Mesothelial cell of epicardium (in vitro differentiated cells): ENCODE results near the gene PDE7B. TPM values are rescaled to one million over a fixed set of nuclear protein-coding genes. Genes with fewer than 3 reads are reported as not detected.

Experiments
- DNase-seq, 2 experiments: peaks; one replicate each; pipeline ENCODE4 v3.0.0; 2021; ENCODE audit warnings: low spot score in 2 of 2; ENCODE audit not compliant: unreplicated experiment in 2 of 2
- H3K27ac Mint-ChIP-seq: 2 replicates; pipeline ENCODE4 v1.8.0; 2021; ENCODE audit warnings: mixed read lengths
- H3K27me3 Mint-ChIP-seq: 2 replicates; pipeline ENCODE4 v1.8.0; 2021; ENCODE audit warnings: low read depth, mixed read lengths
- H3K36me3 Mint-ChIP-seq: 2 replicates; pipeline ENCODE4 v1.8.0; 2021; ENCODE audit warnings: mixed read lengths
- H3K4me1 Mint-ChIP-seq: 2 replicates; pipeline ENCODE4 v1.8.0; 2021; ENCODE audit warnings: mixed read lengths
- H3K4me3 Mint-ChIP-seq: 2 replicates; pipeline ENCODE4 v1.8.0; 2021; ENCODE audit warnings: mild to moderate bottlenecking, moderate library complexity, mixed read lengths
- H3K9me3 Mint-ChIP-seq: 2 replicates; pipeline ENCODE4 v1.8.0; 2021; ENCODE audit warnings: mixed read lengths
- total RNA-seq: library from RNA; stranded (reverse); gene quantifications from 3 replicates; pipeline ENCODE4 v1.2.1, GENCODE V29; 2021
- TF ChIP-seq, protein P1 (sequence below): fragments of 200-600 bp; sonication (generic); IDR thresholded peaks from one replicate; pipeline ENCODE4 v1.5.0; 2021; ENCODE audit warnings: antibody characterized with exemption; ENCODE audit not compliant: unreplicated experiment

The PDE7B gene
- total RNA-seq, 1 donor from 2014 or later = 18.2 TPM

DNA sequence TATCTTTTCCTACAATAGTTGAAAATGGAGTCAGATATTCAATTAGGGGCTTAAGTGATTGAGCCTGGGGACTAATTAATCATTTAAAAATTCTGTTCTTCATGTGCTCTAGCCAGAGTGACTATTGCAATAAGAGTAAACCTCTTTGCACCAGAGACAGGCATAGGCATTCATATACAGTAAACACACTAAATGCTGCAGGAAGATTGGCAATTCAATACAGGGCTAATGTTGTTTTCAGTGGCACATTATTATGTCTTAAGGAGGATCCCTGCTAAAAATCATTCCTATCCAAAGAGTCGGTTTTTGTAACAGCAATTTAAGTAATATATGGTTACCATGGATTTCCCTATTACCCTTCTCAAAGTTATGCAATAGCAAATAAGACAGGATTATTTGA, 1.2 kb downstream of the PDE7B start:
- peaks cover 29% of the 10 kb centered on the region for H3K4me1 Mint-ChIP-seq
- peak overlapping the region; percentile 64 for H3K4me3 Mint-ChIP-seq
- TF ChIP-seq, protein P1, sequence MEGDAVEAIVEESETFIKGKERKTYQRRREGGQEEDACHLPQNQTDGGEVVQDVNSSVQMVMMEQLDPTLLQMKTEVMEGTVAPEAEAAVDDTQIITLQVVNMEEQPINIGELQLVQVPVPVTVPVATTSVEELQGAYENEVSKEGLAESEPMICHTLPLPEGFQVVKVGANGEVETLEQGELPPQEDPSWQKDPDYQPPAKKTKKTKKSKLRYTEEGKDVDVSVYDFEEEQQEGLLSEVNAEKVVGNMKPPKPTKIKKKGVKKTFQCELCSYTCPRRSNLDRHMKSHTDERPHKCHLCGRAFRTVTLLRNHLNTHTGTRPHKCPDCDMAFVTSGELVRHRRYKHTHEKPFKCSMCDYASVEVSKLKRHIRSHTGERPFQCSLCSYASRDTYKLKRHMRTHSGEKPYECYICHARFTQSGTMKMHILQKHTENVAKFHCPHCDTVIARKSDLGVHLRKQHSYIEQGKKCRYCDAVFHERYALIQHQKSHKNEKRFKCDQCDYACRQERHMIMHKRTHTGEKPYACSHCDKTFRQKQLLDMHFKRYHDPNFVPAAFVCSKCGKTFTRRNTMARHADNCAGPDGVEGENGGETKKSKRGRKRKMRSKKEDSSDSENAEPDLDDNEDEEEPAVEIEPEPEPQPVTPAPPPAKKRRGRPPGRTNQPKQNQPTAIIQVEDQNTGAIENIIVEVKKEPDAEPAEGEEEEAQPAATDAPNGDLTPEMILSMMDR = no peak
- no peaks in the 10 kb centered on the region for H3K27me3 Mint-ChIP-seq
- no peaks in the 10 kb centered on the region for H3K9me3 Mint-ChIP-seq
- no peak for DNase-seq
- H3K36me3 Mint-ChIP-seq = no peaks in the 10 kb centered on the region
- no peak overlapping the region for H3K27ac Mint-ChIP-seq

DNA sequence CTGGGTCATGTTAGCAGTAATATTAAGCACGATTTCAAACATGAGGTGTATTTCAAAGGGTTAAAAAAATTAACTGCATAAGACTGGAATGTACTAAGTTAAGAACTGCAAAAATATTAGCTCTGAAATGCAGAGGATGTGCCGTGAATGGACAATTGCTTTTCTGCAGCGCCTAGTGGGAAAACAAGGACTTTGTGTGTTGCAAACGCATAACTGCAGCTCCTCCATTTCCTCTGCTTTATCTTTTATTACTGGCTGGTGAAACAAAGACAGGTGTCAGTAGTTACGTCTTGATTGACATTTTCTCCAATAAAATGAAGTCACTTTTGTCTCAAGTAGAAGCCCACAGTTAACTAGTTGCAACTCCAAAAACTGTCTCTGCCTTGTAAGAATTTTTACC, 1.7 kb downstream of the PDE7B start:
- Mint-ChIP-seq H3K27ac (peak overlapping the region; percentile 37), H3K4me3 (peak overlapping the region; percentile 64), H3K27me3 (no peaks in the 10 kb centered on the region), H3K36me3 (no peaks in the 10 kb centered on the region), H3K9me3 (no peaks in the 10 kb centered on the region), H3K4me1 (peaks cover 29% of the 10 kb centered on the region)
- TF ChIP-seq, protein P1 = no peak
- DNase-seq = no peak

DNA sequence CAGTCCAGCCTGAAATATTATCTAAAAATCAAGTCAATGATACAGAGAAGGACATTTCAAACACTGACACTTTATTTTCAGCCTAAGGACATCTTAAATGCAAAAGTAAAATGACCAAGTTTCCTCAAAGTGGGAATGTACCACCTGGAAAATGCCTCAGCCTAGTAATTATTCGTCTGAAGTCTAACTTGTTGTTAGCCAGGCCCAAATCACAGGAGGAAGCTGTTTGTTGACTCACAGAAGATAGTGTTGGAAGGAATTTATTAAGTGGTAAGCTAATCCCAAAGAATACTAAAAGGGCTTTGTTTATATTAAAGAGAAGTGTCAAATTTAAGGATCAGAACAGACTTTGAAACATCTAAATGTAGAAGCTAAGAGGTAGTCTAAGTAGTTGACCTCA, 2.5 kb downstream of the PDE7B start:
- DNase-seq = no peak
- Mint-ChIP-seq H3K9me3 (no peaks in the 10 kb centered on the region), H3K4me1 (peaks cover 29% of the 10 kb centered on the region), H3K36me3 (no peaks in the 10 kb centered on the region), H3K27ac (no peak overlapping the region), H3K4me3 (no peak overlapping the region), H3K27me3 (no peaks in the 10 kb centered on the region)
- TF ChIP-seq, protein P1 = no peak

DNA sequence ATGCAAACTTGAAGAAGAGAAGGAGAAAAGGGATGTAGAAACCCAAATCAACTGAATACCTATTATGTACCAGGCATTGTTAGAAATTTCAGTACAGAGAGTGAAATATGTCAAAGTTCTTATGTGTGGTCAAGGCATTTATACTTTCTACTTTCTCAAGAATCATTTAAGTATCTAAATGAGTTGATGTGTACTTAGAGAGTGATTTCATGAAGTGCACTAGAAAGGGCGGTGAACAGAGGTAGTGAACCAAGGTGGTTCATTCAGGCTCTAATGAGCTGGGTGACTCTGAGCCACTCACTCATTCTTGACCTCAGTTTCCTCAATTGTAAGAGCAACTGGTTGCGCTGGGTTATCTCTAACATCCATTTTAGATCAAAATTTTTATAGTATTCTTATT, 3.3 kb downstream of the PDE7B start:
- TF ChIP-seq, protein P1 = no peak
- Mint-ChIP-seq H3K27ac (no peak overlapping the region), H3K9me3 (no peaks in the 10 kb centered on the region), H3K4me3 (no peak overlapping the region), H3K36me3 (no peaks in the 10 kb centered on the region), H3K27me3 (no peaks in the 10 kb centered on the region), H3K4me1 (peaks cover 29% of the 10 kb centered on the region)
- DNase-seq = no peak

DNA sequence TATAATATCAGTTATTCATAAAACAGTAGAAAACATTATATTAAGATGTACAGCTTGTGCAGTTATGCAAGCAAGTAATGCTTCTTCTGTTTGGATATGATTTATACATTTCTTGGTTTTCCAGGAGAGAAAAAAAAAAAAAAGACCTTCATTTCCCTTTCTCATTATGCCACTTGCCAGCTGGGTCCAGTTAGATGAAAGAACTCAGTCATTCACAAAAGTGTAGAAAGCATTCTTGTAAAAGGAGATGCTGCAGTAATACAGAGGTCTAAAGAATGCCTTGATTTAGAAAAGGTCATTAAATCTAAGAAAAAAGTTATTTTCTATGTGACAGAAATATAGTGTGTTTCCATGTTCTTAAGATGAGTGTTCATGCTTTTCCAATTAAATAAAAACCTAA, 7.4 kb downstream of the PDE7B start:
- Mint-ChIP-seq H3K27ac (no peak overlapping the region), H3K4me3 (no peak overlapping the region), H3K36me3 (no peaks in the 10 kb centered on the region), H3K9me3 (no peaks in the 10 kb centered on the region), H3K4me1 (peaks cover 2% of the 10 kb centered on the region), H3K27me3 (no peaks in the 10 kb centered on the region)
- no peak for DNase-seq
- TF ChIP-seq, protein P1 = no peak

DNA sequence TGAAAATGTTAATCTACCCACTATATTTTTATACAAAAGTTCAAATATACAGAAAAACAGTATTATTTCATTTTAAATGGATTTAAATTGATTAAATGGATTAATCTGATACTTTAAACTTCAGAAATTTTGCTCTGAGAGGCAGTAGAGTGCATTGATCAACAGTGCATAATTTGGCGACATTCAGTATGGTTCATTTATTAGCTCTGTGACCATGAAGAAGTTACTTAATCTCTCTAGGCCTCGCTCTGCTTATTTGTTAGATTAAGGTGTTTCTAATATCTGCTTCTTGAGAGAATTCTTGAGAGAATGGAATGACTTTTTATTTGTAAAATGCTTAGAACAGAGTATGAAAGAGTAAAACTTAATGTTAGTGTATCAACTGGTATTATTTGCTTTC, 8.9 kb downstream of the PDE7B start:
- Mint-ChIP-seq H3K27ac (no peak overlapping the region), H3K4me3 (no peak overlapping the region), H3K36me3 (peaks cover 3% of the 10 kb centered on the region)

More for the DNA sequence above, 8.9 kb downstream of the PDE7B start:
- H3K4me1 Mint-ChIP-seq = no peaks in the 10 kb centered on the region
- no peak for DNase-seq
- TF ChIP-seq, protein P1 = no peak
- H3K27me3 Mint-ChIP-seq = no peaks in the 10 kb centered on the region
- H3K9me3 Mint-ChIP-seq = peaks cover 4% of the 10 kb centered on the region
